ENCODE results near the gene VPS54. TPM values are rescaled to one million over a fixed set of nuclear protein-coding genes. Genes with fewer than 3 reads are reported as not detected.

Gene VPS54
- polyA plus RNA-seq, 3 donors, result 11.4 to 17.3 (median 11.5) TPM

GRCh38 chr2:64035072-64035942 lies 16.1 kb upstream of the VPS54 start:
- Histone ChIP-seq H3K27ac (ENCODE audit: low read depth in 1 of 2, low read length in 2 of 2) (peak overlapping the region in 1 of 2 donors; percentile 72), H3K9ac (ENCODE audit: insufficient read depth, low read length, poor library complexity, severe bottlenecking) (no peak overlapping the region), H3K79me2 (ENCODE audit: insufficient read depth, low read length) (no peaks in the 10 kb centered on the region), H4K20me1 (ENCODE audit: insufficient read depth, low read length) (no peaks in the 10 kb centered on the region), H3K4me2 (replicated peaks; ENCODE audit: extremely low read depth, low read length, poor library complexity, severe bottlenecking) (no peak overlapping the region), H3K4me1 (ENCODE audit: control insufficient read depth in 1 of 2, insufficient read depth in 2 of 2, low read length in 2 of 2) (peaks cover 7 to 12% of the 10 kb centered on the region in 2 donors), H3K9me3 (replicated peaks in 1 of 2; ENCODE audit: control insufficient read depth in 1 of 2, insufficient read depth in 1 of 2, low read length in 2 of 2) (peaks cover 5 to 7% of the 10 kb centered on the region in 2 donors), H2AFZ (ENCODE audit: insufficient read depth, low read depth, low read length, poor library complexity, severe bottlenecking) (no peak overlapping the region), H3K36me3 (replicated peaks in 1 of 2; ENCODE audit: control insufficient read depth in 1 of 2, insufficient read depth in 2 of 2, low read length in 2 of 2) (no peaks in the 10 kb centered on the region), H3K27me3 (ENCODE audit: control insufficient read depth in 2 of 2, insufficient read depth in 2 of 2, low read length in 2 of 2) (no peaks in the 10 kb centered on the region), H3K4me3 (replicated peaks in 1 of 3; ENCODE audit: low read depth in 2 of 3, low read length in 3 of 3) (no peak overlapping the region)
- DNase-seq, result no peak
- Mint-ChIP-seq H3K4me3 (no peak overlapping the region), H3K36me3 (peaks cover 2 to 3% of the 10 kb centered on the region in 2 donors), H3K27me3 (ENCODE audit: low read depth in 3 of 3) (no peaks in the 10 kb centered on the region), H3K27ac (peak overlapping the region in 3 of 7 donors; percentile 18 to 41 (median 25)), H3K4me1 (peaks cover 25% of the 10 kb centered on the region), H3K9me3 (peaks cover 4 to 9% (median 7%) of the 10 kb centered on the region in 7 donors)
- intact Hi-C loops (cut with micrococcal nuclease), result no loop called here
- WGBS (ENCODE audit: insufficient coverage), result 83% methylated on average over 2 of the region's 4 CpGs
- TF ChIP-seq CTCF (IDR thresholded peaks at IDR 0.05), result no peak

- H3K9ac ChIP-seq (ENCODE audit: insufficient read depth, low read length, poor library complexity, severe bottlenecking), result no peak overlapping the region
- H3K27ac Mint-ChIP-seq, result no peak overlapping the region
- no peak overlapping the region for H2AFZ ChIP-seq (ENCODE audit: insufficient read depth, low read depth, low read length, poor library complexity, severe bottlenecking)
- TF ChIP-seq CTCF (IDR thresholded peaks at IDR 0.05), result no peak
- peaks cover 5% of the 10 kb centered on the region for H3K4me1 Mint-ChIP-seq
- no peaks in the 10 kb centered on the region for H3K27me3 ChIP-seq (ENCODE audit: control insufficient read depth in 2 of 2, insufficient read depth in 2 of 2, low read length in 2 of 2)
- H3K27ac ChIP-seq (ENCODE audit: low read depth in 1 of 2, low read length in 2 of 2), result no peak overlapping the region
- H3K36me3 Mint-ChIP-seq, result no peaks in the 10 kb centered on the region
- intact Hi-C loops (cut with micrococcal nuclease), result no loop called here
- H3K36me3 ChIP-seq (replicated peaks in 1 of 2; ENCODE audit: control insufficient read depth in 1 of 2, insufficient read depth in 2 of 2, low read length in 2 of 2), result no peaks in the 10 kb centered on the region
- H3K4me1 ChIP-seq (ENCODE audit: control insufficient read depth in 1 of 2, insufficient read depth in 2 of 2, low read length in 2 of 2), result no peaks in the 10 kb centered on the region
- H4K20me1 ChIP-seq (ENCODE audit: insufficient read depth, low read length), result no peaks in the 10 kb centered on the region
- no peak overlapping the region for H3K4me3 Mint-ChIP-seq
- H3K4me3 ChIP-seq (replicated peaks in 1 of 3; ENCODE audit: low read depth in 2 of 3, low read length in 3 of 3), result no peak overlapping the region
- no peak overlapping the region for H3K4me2 ChIP-seq (replicated peaks; ENCODE audit: extremely low read depth, low read length, poor library complexity, severe bottlenecking)
- peaks cover under 1 to 2% of the 10 kb centered on the region in 2 donors for H3K9me3 ChIP-seq (replicated peaks in 1 of 2; ENCODE audit: control insufficient read depth in 1 of 2, insufficient read depth in 1 of 2, low read length in 2 of 2)
- DNase-seq, result no peak
- peaks cover 0 to 4% (median 1%) of the 10 kb centered on the region in 7 donors for H3K9me3 Mint-ChIP-seq
- no peaks in the 10 kb centered on the region for H3K79me2 ChIP-seq (ENCODE audit: insufficient read depth, low read length)
- H3K27me3 Mint-ChIP-seq (ENCODE audit: low read depth in 3 of 3), result peaks cover 0 to 2% (median 0%) of the 10 kb centered on the region in 3 donors
- WGBS (ENCODE audit: insufficient coverage), result no CpG with 5 or more reads among the region's 2 CpGs
These were observed 10.0 kb upstream of the VPS54 start for GRCh38 chr2:64029116-64029665.
